ENCODE data around the gene TNFRSF6B. TPM values are rescaled to one million over a fixed set of nuclear protein-coding genes. Genes with fewer than 3 reads are reported as not detected.
"Not testable (repeated sequence)": the region's sequence is repeated elsewhere in the genome, so short reads cannot be mapped to it uniquely, and the experiment has no call there.

TNFRSF6B gene
- total and polyA plus RNA-seq, 9 donors: 0.55 to 2.4 (median 1.4) TPM

- DNase-seq: peak; percentile 22
- peaks cover 18% of the 10 kb centered on the region for H3K4me1 ChIP-seq (ENCODE audit: control insufficient read depth, insufficient read depth, low read length)
- no peaks in the 10 kb centered on the region for H3K27me3 ChIP-seq (ENCODE audit: control insufficient read depth, insufficient read depth, low read length)
- 18% methylated on average over 61 of the region's 67 CpGs for WGBS (ENCODE audit: insufficient coverage)
- H3K36me3 ChIP-seq (ENCODE audit: control insufficient read depth, insufficient read depth, low read length): peaks cover 60% of the 10 kb centered on the region
- no peaks in the 10 kb centered on the region for H3K9me3 ChIP-seq (replicated peaks; ENCODE audit: control insufficient read depth, low read depth, low read length)
- H3K27ac ChIP-seq (ENCODE audit: low read length): peak overlapping the region; percentile 21
- H3K4me3 ChIP-seq (ENCODE audit: low read length): peak overlapping the region; percentile 82
These were observed 12.1 kb downstream of the TNFRSF6B start for GRCh38 chr20:63708301-63709148.

- no peak for DNase-seq
- H3K36me3 ChIP-seq (ENCODE audit: control insufficient read depth, insufficient read depth, low read length): peaks cover 56% of the 10 kb centered on the region
- no peak overlapping the region for H3K4me3 ChIP-seq (ENCODE audit: low read length)
- peaks cover 18% of the 10 kb centered on the region for H3K4me1 ChIP-seq (ENCODE audit: control insufficient read depth, insufficient read depth, low read length)
- H3K27ac ChIP-seq (ENCODE audit: low read length): no peak overlapping the region
- no peaks in the 10 kb centered on the region for H3K9me3 ChIP-seq (replicated peaks; ENCODE audit: control insufficient read depth, low read depth, low read length)
- WGBS (ENCODE audit: insufficient coverage): 84% methylated on average over 12 of the region's 17 CpGs
- no peaks in the 10 kb centered on the region for H3K27me3 ChIP-seq (ENCODE audit: control insufficient read depth, insufficient read depth, low read length)
These were observed 12.7 kb downstream of the TNFRSF6B start for GRCh38 chr20:63709149-63709527.

- H3K4me1 ChIP-seq (ENCODE audit: control insufficient read depth, insufficient read depth, low read length): peaks cover 16% of the 10 kb centered on the region
- DNase-seq: no peak
- no peak overlapping the region for H3K27ac ChIP-seq (ENCODE audit: low read length)
- peaks cover 11% of the 10 kb centered on the region for H3K9me3 ChIP-seq (replicated peaks; ENCODE audit: control insufficient read depth, low read depth, low read length)
- no peak overlapping the region for H3K4me3 ChIP-seq (ENCODE audit: low read length)
- H3K36me3 ChIP-seq (ENCODE audit: control insufficient read depth, insufficient read depth, low read length): peaks cover 43% of the 10 kb centered on the region
- WGBS (ENCODE audit: insufficient coverage): 82% methylated on average over 10 of the region's 12 CpGs
- no peaks in the 10 kb centered on the region for H3K27me3 ChIP-seq (ENCODE audit: control insufficient read depth, insufficient read depth, low read length)
These were observed 14.7 kb downstream of the TNFRSF6B start for GRCh38 chr20:63711085-63711645.

GRCh38 chr20:63712191-63712590 lies 15.7 kb downstream of the TNFRSF6B start:
- H3K27me3 ChIP-seq (ENCODE audit: control insufficient read depth, insufficient read depth, low read length): no peaks in the 10 kb centered on the region
- H3K36me3 ChIP-seq (ENCODE audit: control insufficient read depth, insufficient read depth, low read length): peaks cover 44% of the 10 kb centered on the region
- no peak overlapping the region for H3K27ac ChIP-seq (ENCODE audit: low read length)
- peaks cover 9% of the 10 kb centered on the region for H3K4me1 ChIP-seq (ENCODE audit: control insufficient read depth, insufficient read depth, low read length)
- 80% methylated on average over 1 of the region's 1 CpG for WGBS (ENCODE audit: insufficient coverage)
- no peak for DNase-seq
- no peak overlapping the region for H3K4me3 ChIP-seq (ENCODE audit: low read length)
- H3K9me3 ChIP-seq (replicated peaks; ENCODE audit: control insufficient read depth, low read depth, low read length): peaks cover 11% of the 10 kb centered on the region

GRCh38 chr20:63714858-63715257 lies 18.4 kb downstream of the TNFRSF6B start:
- no CpG with 5 or more reads among the region's 5 CpGs for WGBS (ENCODE audit: insufficient coverage)

GRCh38 chr20:63718996-63719395 lies 22.5 kb downstream of the TNFRSF6B start:
- Histone ChIP-seq H3K4me1 (ENCODE audit: control insufficient read depth, insufficient read depth, low read length) (no peaks in the 10 kb centered on the region), H3K9me3 (replicated peaks; ENCODE audit: control insufficient read depth, low read depth, low read length) (peaks cover 26% of the 10 kb centered on the region), H3K4me3 (ENCODE audit: low read length) (no peak overlapping the region), H3K36me3 (ENCODE audit: control insufficient read depth, insufficient read depth, low read length) (peaks cover 46% of the 10 kb centered on the region), H3K27me3 (ENCODE audit: control insufficient read depth, insufficient read depth, low read length) (no peaks in the 10 kb centered on the region), H3K27ac (ENCODE audit: low read length) (no peak overlapping the region)
- DNase-seq: no peak
- WGBS (ENCODE audit: insufficient coverage): no CpG with 5 or more reads among the region's 2 CpGs

More at GRCh38 chr20:63714858-63715257, 18.4 kb downstream of the TNFRSF6B start:
- H3K36me3 ChIP-seq (ENCODE audit: control insufficient read depth, insufficient read depth, low read length): peaks cover 52% of the 10 kb centered on the region
- H3K4me3 ChIP-seq (ENCODE audit: low read length): no peak overlapping the region
- H3K27me3 ChIP-seq (ENCODE audit: control insufficient read depth, insufficient read depth, low read length): no peaks in the 10 kb centered on the region
- no peak overlapping the region for H3K27ac ChIP-seq (ENCODE audit: low read length)
- H3K4me1 ChIP-seq (ENCODE audit: control insufficient read depth, insufficient read depth, low read length): no peaks in the 10 kb centered on the region
- DNase-seq: no peak
- peaks cover 26% of the 10 kb centered on the region for H3K9me3 ChIP-seq (replicated peaks; ENCODE audit: control insufficient read depth, low read depth, low read length)

GRCh38 chr20:63722967-63723622 lies 26.6 kb downstream of the TNFRSF6B start:
- H3K27ac ChIP-seq (ENCODE audit: low read length); DNase-seq; H3K27me3 ChIP-seq (ENCODE audit: control insufficient read depth, insufficient read depth, low read length); H3K4me3 ChIP-seq (ENCODE audit: low read length); H3K4me1 ChIP-seq (ENCODE audit: control insufficient read depth, insufficient read depth, low read length): not testable (repeated sequence)
- H3K9me3 ChIP-seq (replicated peaks; ENCODE audit: control insufficient read depth, low read depth, low read length): peaks cover 26% of the 10 kb centered on the region
- H3K36me3 ChIP-seq (ENCODE audit: control insufficient read depth, insufficient read depth, low read length): peaks cover 25% of the 10 kb centered on the region
- WGBS (ENCODE audit: insufficient coverage): 66% methylated on average over 2 of the region's 2 CpGs

GRCh38 chr20:63730189-63730733 lies 33.8 kb downstream of the TNFRSF6B start:
- H3K4me3 ChIP-seq (ENCODE audit: low read length); H3K27ac ChIP-seq (ENCODE audit: low read length); H3K9me3 ChIP-seq (replicated peaks; ENCODE audit: control insufficient read depth, low read depth, low read length); H3K27me3 ChIP-seq (ENCODE audit: control insufficient read depth, insufficient read depth, low read length); H3K4me1 ChIP-seq (ENCODE audit: control insufficient read depth, insufficient read depth, low read length); DNase-seq: not testable (repeated sequence)
- WGBS (ENCODE audit: insufficient coverage): 94% methylated on average over 14 of the region's 18 CpGs
- H3K36me3 ChIP-seq (ENCODE audit: control insufficient read depth, insufficient read depth, low read length): peaks cover 30% of the 10 kb centered on the region

- Histone ChIP-seq H3K9me3 (replicated peaks; ENCODE audit: control insufficient read depth, low read depth, low read length) (no peaks in the 10 kb centered on the region), H3K36me3 (ENCODE audit: control insufficient read depth, insufficient read depth, low read length) (peaks cover 38% of the 10 kb centered on the region)
- 78% methylated on average over 2 of the region's 5 CpGs for WGBS (ENCODE audit: insufficient coverage)
These were observed 35.0 kb downstream of the TNFRSF6B start for GRCh38 chr20:63731410-63731809.

More at GRCh38 chr20:63731410-63731809, 35.0 kb downstream of the TNFRSF6B start:
- Histone ChIP-seq H3K4me3 (ENCODE audit: low read length) (no peak overlapping the region), H3K27me3 (ENCODE audit: control insufficient read depth, insufficient read depth, low read length) (no peaks in the 10 kb centered on the region), H3K4me1 (ENCODE audit: control insufficient read depth, insufficient read depth, low read length) (peaks cover 12% of the 10 kb centered on the region), H3K27ac (ENCODE audit: low read length) (no peak overlapping the region)
- no peak for DNase-seq

Data from muscle of leg (tissue), 11 donors.